Measurements from ENCODE around the gene PDXDC1. TPM values are rescaled to one million over a fixed set of nuclear protein-coding genes. Genes with fewer than 3 reads are reported as not detected.

Gene PDXDC1
- total and polyA plus RNA-seq, 2 donors from 2014 or later: 56.5 to 113 TPM

- Histone ChIP-seq H3K9ac (ENCODE audit: low read length in 3 of 3) (no peak overlapping the region), H3K27me3 (ENCODE audit: control insufficient read depth, insufficient read depth, low read length) (no peaks in the 10 kb centered on the region), H3K4me3 (ENCODE audit: low read length in 3 of 3) (no peak overlapping the region), H3K4me1 (ENCODE audit: control insufficient read depth in 2 of 3, insufficient read depth in 2 of 3, low read depth in 1 of 3, low read length in 3 of 3) (peaks cover 0 to 15% (median 11%) of the 10 kb centered on the region in 3 donors), H3K9me3 (ENCODE audit: control insufficient read depth in 2 of 3, insufficient read depth in 1 of 3, low read length in 3 of 3) (no peaks in the 10 kb centered on the region), H3K36me3 (ENCODE audit: control insufficient read depth in 2 of 3, insufficient read depth in 3 of 3, low read length in 3 of 3) (peaks cover 4 to 72% (median 53%) of the 10 kb centered on the region in 3 donors), H3K27ac (ENCODE audit: low read depth in 2 of 2, low read length in 2 of 2) (peak overlapping the region; percentile 6 to 48)
- TF ChIP-seq, protein P1, sequence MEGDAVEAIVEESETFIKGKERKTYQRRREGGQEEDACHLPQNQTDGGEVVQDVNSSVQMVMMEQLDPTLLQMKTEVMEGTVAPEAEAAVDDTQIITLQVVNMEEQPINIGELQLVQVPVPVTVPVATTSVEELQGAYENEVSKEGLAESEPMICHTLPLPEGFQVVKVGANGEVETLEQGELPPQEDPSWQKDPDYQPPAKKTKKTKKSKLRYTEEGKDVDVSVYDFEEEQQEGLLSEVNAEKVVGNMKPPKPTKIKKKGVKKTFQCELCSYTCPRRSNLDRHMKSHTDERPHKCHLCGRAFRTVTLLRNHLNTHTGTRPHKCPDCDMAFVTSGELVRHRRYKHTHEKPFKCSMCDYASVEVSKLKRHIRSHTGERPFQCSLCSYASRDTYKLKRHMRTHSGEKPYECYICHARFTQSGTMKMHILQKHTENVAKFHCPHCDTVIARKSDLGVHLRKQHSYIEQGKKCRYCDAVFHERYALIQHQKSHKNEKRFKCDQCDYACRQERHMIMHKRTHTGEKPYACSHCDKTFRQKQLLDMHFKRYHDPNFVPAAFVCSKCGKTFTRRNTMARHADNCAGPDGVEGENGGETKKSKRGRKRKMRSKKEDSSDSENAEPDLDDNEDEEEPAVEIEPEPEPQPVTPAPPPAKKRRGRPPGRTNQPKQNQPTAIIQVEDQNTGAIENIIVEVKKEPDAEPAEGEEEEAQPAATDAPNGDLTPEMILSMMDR (IDR thresholded peaks at IDR 0.05; ENCODE audit: borderline replicate concordance, extremely low read depth, insufficient read depth): no peak
- FAIRE-seq (no peak), DNase-seq (peak in 3 of 5 donors; percentile 15 to 36 (median 18))
- intact Hi-C loops (cut with DNase I): no loop called here
Observed at GRCh38 chr16:15032547-15033308, 57.9 kb downstream of the PDXDC1 start.

DNA sequence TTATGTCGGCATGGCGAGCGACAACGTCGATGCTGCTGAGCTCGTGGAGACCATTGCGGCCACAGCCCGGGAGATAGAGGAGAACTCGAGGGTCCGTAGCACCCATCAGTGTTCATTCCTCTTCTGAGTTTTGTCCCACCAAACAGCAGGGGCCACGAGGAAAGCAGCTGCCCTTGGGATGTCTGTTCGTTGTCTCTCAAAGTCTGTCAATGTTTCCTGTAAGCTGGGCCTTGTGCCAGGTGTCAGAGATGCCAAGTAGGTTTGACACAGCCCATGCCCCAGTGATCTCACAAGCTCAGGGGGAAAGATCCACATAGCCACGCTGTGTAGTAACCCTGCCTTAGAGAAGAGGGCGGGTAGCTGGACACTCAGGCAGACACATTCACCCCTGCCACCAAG is 58.5 kb downstream of the PDXDC1 start:
- peak overlapping the region; percentile 6 to 48 for H3K27ac ChIP-seq (ENCODE audit: low read depth in 2 of 2, low read length in 2 of 2)
- intact Hi-C loops (cut with DNase I): no loop called here
- peak in 2 of 5 donors; percentile 15 to 59 for DNase-seq
- H3K4me1 ChIP-seq (ENCODE audit: control insufficient read depth in 2 of 3, insufficient read depth in 2 of 3, low read depth in 1 of 3, low read length in 3 of 3): peaks cover 0 to 15% (median 11%) of the 10 kb centered on the region in 3 donors
- H3K36me3 ChIP-seq (ENCODE audit: control insufficient read depth in 2 of 3, insufficient read depth in 3 of 3, low read length in 3 of 3): peaks cover 4 to 77% (median 54%) of the 10 kb centered on the region in 3 donors
- TF ChIP-seq, protein P1 (IDR thresholded peaks at IDR 0.05; ENCODE audit: borderline replicate concordance, extremely low read depth, insufficient read depth): no peak
- H3K9ac ChIP-seq (ENCODE audit: low read length in 3 of 3): no peak overlapping the region
- no peak for FAIRE-seq
- no peaks in the 10 kb centered on the region for H3K27me3 ChIP-seq (ENCODE audit: control insufficient read depth, insufficient read depth, low read length)
- no peak overlapping the region for H3K4me3 ChIP-seq (ENCODE audit: low read length in 3 of 3)
- H3K9me3 ChIP-seq (ENCODE audit: control insufficient read depth in 2 of 3, insufficient read depth in 1 of 3, low read length in 3 of 3): no peaks in the 10 kb centered on the region

DNA sequence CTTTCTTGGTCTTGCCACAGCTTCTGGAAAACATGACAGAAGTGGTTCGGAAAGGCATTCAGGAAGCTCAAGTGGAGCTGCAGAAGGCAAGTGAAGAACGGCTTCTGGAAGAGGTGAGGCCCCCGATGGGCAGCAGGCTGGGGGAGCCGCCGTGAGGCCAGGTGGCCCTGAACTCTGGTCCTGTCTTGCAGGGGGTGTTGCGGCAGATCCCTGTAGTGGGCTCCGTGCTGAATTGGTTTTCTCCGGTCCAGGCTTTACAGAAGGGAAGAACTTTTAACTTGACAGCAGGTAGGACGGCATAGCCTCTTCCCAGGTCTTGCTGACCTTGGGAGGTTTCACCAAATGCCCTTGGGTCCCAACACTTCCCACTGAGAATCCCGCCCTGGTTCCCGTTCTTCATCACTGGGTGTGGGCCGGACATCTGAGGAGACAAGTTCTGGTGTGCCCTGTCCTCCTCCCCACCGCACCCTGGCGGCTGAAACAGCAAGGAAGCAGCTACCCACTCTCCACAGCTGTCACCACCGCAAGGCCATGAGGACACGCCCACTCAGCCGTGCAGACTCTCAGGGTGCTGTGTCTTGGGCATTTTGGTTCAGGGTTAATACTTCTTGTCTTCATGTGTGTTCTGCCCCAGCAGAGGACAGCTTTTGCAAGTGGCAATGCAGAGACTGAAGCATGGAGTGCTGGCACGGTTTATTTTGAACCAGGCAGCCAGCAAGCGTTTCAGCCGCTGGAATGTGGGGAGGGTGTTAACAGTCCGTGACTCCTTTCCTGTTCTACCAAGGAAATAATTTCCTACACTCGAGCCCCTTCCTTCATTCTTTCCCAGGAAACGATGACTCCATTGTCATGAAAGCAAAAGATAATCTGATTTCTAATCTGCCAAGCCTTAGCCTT is 59.7 kb downstream of the PDXDC1 start:
- Histone ChIP-seq H3K27ac (ENCODE audit: low read depth in 2 of 2, low read length in 2 of 2) (no peak overlapping the region), H3K36me3 (ENCODE audit: control insufficient read depth in 2 of 3, insufficient read depth in 3 of 3, low read length in 3 of 3) (peaks cover 4 to 83% (median 55%) of the 10 kb centered on the region in 3 donors), H3K4me1 (ENCODE audit: control insufficient read depth in 2 of 3, insufficient read depth in 2 of 3, low read depth in 1 of 3, low read length in 3 of 3) (peaks cover 0 to 15% (median 11%) of the 10 kb centered on the region in 3 donors), H3K27me3 (ENCODE audit: control insufficient read depth, insufficient read depth, low read length) (no peaks in the 10 kb centered on the region), H3K9me3 (ENCODE audit: control insufficient read depth in 2 of 3, insufficient read depth in 1 of 3, low read length in 3 of 3) (no peaks in the 10 kb centered on the region), H3K4me3 (ENCODE audit: low read length in 3 of 3) (no peak overlapping the region), H3K9ac (ENCODE audit: low read length in 3 of 3) (no peak overlapping the region)
- FAIRE-seq: no peak
- peak; percentile 29 to 75 (median 50) for DNase-seq
- intact Hi-C loops (cut with DNase I): no loop called here
- TF ChIP-seq, protein P1 (IDR thresholded peaks at IDR 0.05; ENCODE audit: borderline replicate concordance, extremely low read depth, insufficient read depth): no peak

Measured in kidney (tissue), 14 donors.